H9 (cell line): Measurements from ENCODE around the gene MRPS10. TPM values are rescaled to one million over a fixed set of nuclear protein-coding genes. Genes with fewer than 3 reads are reported as not detected.
A peak's percentile ranks its signal among the peaks of the same experiment; 100 is the strongest.

Experiments used
- DNase-seq: peaks from one replicate; pipeline ENCODE4 v3.0.0-alpha.2; 2017
- H2AFZ ChIP-seq: one replicate; pipeline ENCODE4 v1.6.1; 2013; ENCODE audit warnings: mild to moderate bottlenecking, low read length, control low read depth, moderate library complexity
- H2AK5ac ChIP-seq: 2 replicates; pipeline ENCODE4 v1.6.1; 2013; ENCODE audit warnings: low read length, control low read depth, mixed read lengths; ENCODE audit not compliant: insufficient read length
- H2BK120ac ChIP-seq: one replicate; pipeline ENCODE4 v1.6.1; 2013; ENCODE audit warnings: low read depth, mild to moderate bottlenecking, low read length, control low read depth, inconsistent platforms; ENCODE audit not compliant: poor library complexity, severe bottlenecking
- H2BK12ac ChIP-seq: 2 replicates; pipeline ENCODE4 v1.6.1; 2013; ENCODE audit warnings: low read length, control low read depth, mixed read lengths, low read depth; ENCODE audit not compliant: insufficient read length
- H2BK15ac ChIP-seq: 2 replicates; pipeline ENCODE4 v1.6.1; 2013; ENCODE audit warnings: low read depth, low read length, control low read depth
- H2BK20ac ChIP-seq: one replicate; pipeline ENCODE4 v1.6.1; 2013; ENCODE audit warnings: low read depth, mild to moderate bottlenecking, low read length, control low read depth, inconsistent platforms; ENCODE audit not compliant: poor library complexity, severe bottlenecking
- H2BK5ac ChIP-seq: 2 replicates; pipeline ENCODE4 v1.6.1; 2013; ENCODE audit warnings: low read length, control low read depth, mixed read lengths; ENCODE audit not compliant: insufficient read length
- H3K14ac ChIP-seq: 2 replicates; pipeline ENCODE4 v1.6.1; 2013; ENCODE audit warnings: low read length, control low read depth; ENCODE audit not compliant: insufficient read depth
- H3K18ac ChIP-seq: 2 replicates; pipeline ENCODE4 v1.6.1; 2013; ENCODE audit warnings: low read depth, mild to moderate bottlenecking, mixed read lengths, low read length, control low read depth; ENCODE audit not compliant: insufficient read length
- H3K23ac ChIP-seq: 2 replicates; pipeline ENCODE4 v1.6.1; 2013; ENCODE audit warnings: low read length, control low read depth, mixed read lengths, low read depth; ENCODE audit not compliant: insufficient read length
- H3K23me2 ChIP-seq: 2 replicates; pipeline ENCODE4 v1.6.1; 2013; ENCODE audit warnings: low read depth, mild to moderate bottlenecking, mixed read lengths, low read length, control low read depth; ENCODE audit not compliant: insufficient read length, poor library complexity, severe bottlenecking
- H3K27ac ChIP-seq: 2 replicates; pipeline ENCODE4 v1.5.1; 2013; ENCODE audit warnings: low read length, control low read depth, mixed read lengths, low read depth; ENCODE audit not compliant: insufficient read length
- H3K27me3 ChIP-seq: 2 replicates; pipeline ENCODE4 v1.6.1; 2013; ENCODE audit warnings: low read length, control low read depth, inconsistent platforms; ENCODE audit not compliant: insufficient read depth
- H3K4ac ChIP-seq: 2 replicates; pipeline ENCODE4 v1.6.1; 2013; ENCODE audit warnings: low read depth, mild to moderate bottlenecking, control low read depth, inconsistent platforms, low read length, moderate library complexity
- H3K4me1 ChIP-seq: 2 replicates; pipeline ENCODE4 v1.6.1; 2013; ENCODE audit warnings: low read length, control low read depth, inconsistent platforms; ENCODE audit not compliant: insufficient read depth
- H3K4me2 ChIP-seq: 2 replicates; pipeline ENCODE4 v1.6.1; 2013; ENCODE audit warnings: low read length, control low read depth, mixed read lengths; ENCODE audit not compliant: insufficient read length, insufficient read depth
- H3K56ac ChIP-seq: 2 replicates; pipeline ENCODE4 v1.6.1; 2013; ENCODE audit warnings: low read depth, mild to moderate bottlenecking, mixed read lengths, low read length, control low read depth; ENCODE audit not compliant: insufficient read length
- H3K79me1 ChIP-seq: 2 replicates; pipeline ENCODE4 v1.6.1; 2013; ENCODE audit warnings: low read depth, mild to moderate bottlenecking, moderate library complexity, low read length, control low read depth, inconsistent platforms; ENCODE audit not compliant: insufficient read depth, poor library complexity, severe bottlenecking
- H3K79me2 ChIP-seq: 2 replicates; pipeline ENCODE4 v1.6.1; 2013; ENCODE audit warnings: low read length, control low read depth, inconsistent platforms; ENCODE audit not compliant: insufficient read depth
- H3K9ac ChIP-seq: 2 replicates; pipeline ENCODE4 v1.6.1; 2013; ENCODE audit warnings: low read length, control low read depth, mixed read lengths; ENCODE audit not compliant: insufficient read length; ENCODE audit errors: extremely low read depth
- H3K9me3 ChIP-seq: one replicate; pipeline ENCODE4 v1.6.1; 2013; ENCODE audit warnings: low read depth, low read length, inconsistent platforms; ENCODE audit not compliant: control insufficient read depth
- H3T11ph ChIP-seq: one replicate; pipeline ENCODE4 v1.6.1; 2013; ENCODE audit warnings: mild to moderate bottlenecking, low read length, control low read depth, inconsistent platforms
- H4K20me1 ChIP-seq: one replicate; pipeline ENCODE4 v1.6.1; 2013; ENCODE audit not compliant: control insufficient read depth, insufficient read length, insufficient read depth
- H4K5ac ChIP-seq: 2 replicates; pipeline ENCODE4 v1.6.1; 2013; ENCODE audit warnings: low read depth, mild to moderate bottlenecking, mixed read lengths, low read length, control low read depth; ENCODE audit not compliant: insufficient read length
- H4K8ac ChIP-seq: replicated peaks from 2 replicates; pipeline ENCODE4 v1.6.1; 2013; ENCODE audit warnings: low read length, control low read depth, mixed read lengths, low read depth; ENCODE audit not compliant: insufficient read length
- H4K91ac ChIP-seq: 2 replicates; pipeline ENCODE4 v1.6.1; 2013; ENCODE audit warnings: low read depth, mild to moderate bottlenecking, moderate library complexity, mixed read lengths, low read length, control low read depth; ENCODE audit not compliant: insufficient read length
- H3K27ac Mint-ChIP-seq, 3 experiments: 2 replicates in 2 of 3; 3 replicates in 1 of 3; pipeline ENCODE4 v1.8.0; 2020 to 2021; ENCODE audit warnings: mixed read lengths in 3 of 3, mild to moderate bottlenecking in 1 of 3, moderate library complexity in 1 of 3
- H3K27me3 Mint-ChIP-seq: 2 replicates; pipeline ENCODE4 v1.8.0; 2021; ENCODE audit warnings: low read depth, mild to moderate bottlenecking, moderate library complexity, mixed read lengths
- H3K36me3 Mint-ChIP-seq, 3 experiments: 2 replicates in 2 of 3; 3 replicates in 1 of 3; pipeline ENCODE4 v1.8.0; 2020 to 2021; ENCODE audit warnings: low read depth in 3 of 3, mixed read lengths in 3 of 3; ENCODE audit not compliant: insufficient read depth in 1 of 3
- H3K4me1 Mint-ChIP-seq, 2 experiments: 2 replicates each; pipeline ENCODE4 v1.8.0; 2020; ENCODE audit warnings: mixed read lengths in 2 of 2
- H3K4me3 Mint-ChIP-seq, 2 experiments: 2 replicates in 1 of 2; 3 replicates in 1 of 2; pipeline ENCODE4 v1.8.0; 2020 to 2021; ENCODE audit warnings: mild to moderate bottlenecking in 2 of 2, mixed read lengths in 2 of 2, moderate library complexity in 1 of 2
- H3K9me3 Mint-ChIP-seq, 2 experiments: 2 replicates in 1 of 2; 3 replicates in 1 of 2; pipeline ENCODE4 v1.8.0; 2020; ENCODE audit warnings: mild to moderate bottlenecking in 2 of 2, mixed read lengths in 2 of 2, moderate library complexity in 1 of 2
- WGBS: extraction: QIAGEN DNeasy Blood & Tissue Kit; methylation state at CpG from one replicate; pipeline ENCODE4 v1.1.7; 2013; ENCODE audit warnings: missing lambda C conversion rate, low lambda C conversion rate, mixed read lengths; ENCODE audit not compliant: insufficient read length; ENCODE audit errors: extremely low coverage; 5-methylcytosine and 5-hydroxymethylcytosine counted together
- total RNA-seq: library from RNA; stranded (reverse); gene quantifications from 2 replicates; pipeline ENCODE4 v1.2.1, GENCODE V29; 2021
- TF ChIP-seq, protein P1 (sequence below): fragments of 200-600 bp; sonication (generic); conservative IDR thresholded peaks from 3 replicates; pipeline ENCODE4 v1.8.0; 2021; ENCODE audit warnings: antibody characterized with exemption, mild to moderate bottlenecking

The MRPS10 gene
- total RNA-seq, 1 experiment from 2014 or later: 33.9 TPM

DNA sequence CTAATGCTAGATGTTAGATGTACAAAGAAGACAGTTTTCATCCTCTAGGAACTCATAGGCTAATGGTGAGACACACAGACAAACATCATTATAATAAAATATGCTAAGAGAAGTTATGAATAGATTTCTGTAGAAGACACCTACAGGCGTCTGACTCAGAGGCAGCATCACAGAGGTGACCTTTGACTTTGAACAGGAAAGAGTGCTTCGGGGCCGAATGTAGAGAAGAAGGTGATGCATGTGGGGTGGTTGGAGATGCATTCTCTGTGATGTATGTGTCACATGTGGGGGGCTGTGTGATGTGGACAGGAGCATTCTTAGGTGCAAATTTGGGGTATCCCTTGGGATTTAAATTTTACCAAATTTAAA lies 37.7 kb downstream of the MRPS10 start:
- no CpG with 5 or more reads among the region's 3 CpGs for WGBS
- peak overlapping the region in 1 of 2 experiments; percentile 85; a peak in 2 of 5 replicates for H3K4me3 Mint-ChIP-seq

More for the DNA sequence above, 37.7 kb downstream of the MRPS10 start:
- no peak overlapping the region for H2AK5ac ChIP-seq
- H4K91ac ChIP-seq: no peak overlapping the region
- no peak overlapping the region for H3K4ac ChIP-seq
- no peak overlapping the region for H3K14ac ChIP-seq
- H3K23me2 ChIP-seq: peaks cover 13% of the 10 kb centered on the region
- no peak overlapping the region for H2BK15ac ChIP-seq
- H3K56ac ChIP-seq: no peak overlapping the region
- H4K5ac ChIP-seq: no peak overlapping the region
- no peak overlapping the region for H3K18ac ChIP-seq
- TF ChIP-seq, protein P1, sequence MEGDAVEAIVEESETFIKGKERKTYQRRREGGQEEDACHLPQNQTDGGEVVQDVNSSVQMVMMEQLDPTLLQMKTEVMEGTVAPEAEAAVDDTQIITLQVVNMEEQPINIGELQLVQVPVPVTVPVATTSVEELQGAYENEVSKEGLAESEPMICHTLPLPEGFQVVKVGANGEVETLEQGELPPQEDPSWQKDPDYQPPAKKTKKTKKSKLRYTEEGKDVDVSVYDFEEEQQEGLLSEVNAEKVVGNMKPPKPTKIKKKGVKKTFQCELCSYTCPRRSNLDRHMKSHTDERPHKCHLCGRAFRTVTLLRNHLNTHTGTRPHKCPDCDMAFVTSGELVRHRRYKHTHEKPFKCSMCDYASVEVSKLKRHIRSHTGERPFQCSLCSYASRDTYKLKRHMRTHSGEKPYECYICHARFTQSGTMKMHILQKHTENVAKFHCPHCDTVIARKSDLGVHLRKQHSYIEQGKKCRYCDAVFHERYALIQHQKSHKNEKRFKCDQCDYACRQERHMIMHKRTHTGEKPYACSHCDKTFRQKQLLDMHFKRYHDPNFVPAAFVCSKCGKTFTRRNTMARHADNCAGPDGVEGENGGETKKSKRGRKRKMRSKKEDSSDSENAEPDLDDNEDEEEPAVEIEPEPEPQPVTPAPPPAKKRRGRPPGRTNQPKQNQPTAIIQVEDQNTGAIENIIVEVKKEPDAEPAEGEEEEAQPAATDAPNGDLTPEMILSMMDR: no peak
- H2BK20ac ChIP-seq: no peak overlapping the region
- H3K27me3 Mint-ChIP-seq: peaks cover 2% of the 10 kb centered on the region; the same call in 1 of the 2 replicates
- peak overlapping the region in 2 of 3 experiments; percentile 1 to 52; a peak in 5 of 7 replicates for H3K27ac Mint-ChIP-seq
- H2BK12ac ChIP-seq: no peak overlapping the region
- H3K36me3 Mint-ChIP-seq: peaks cover 6 to 15% (median 7%) of the 10 kb centered on the region in 3 experiments; a peak in 6 of 7 replicates
- H3K4me1 Mint-ChIP-seq: peaks cover 56 to 76% of the 10 kb centered on the region in 2 experiments
- H2AFZ ChIP-seq: no peak overlapping the region
- H3T11ph ChIP-seq: no peak overlapping the region
- no peaks in the 10 kb centered on the region for H3K79me1 ChIP-seq
- no peaks in the 10 kb centered on the region for H4K20me1 ChIP-seq
- no peak overlapping the region for H2BK5ac ChIP-seq
- no peak overlapping the region for H4K8ac ChIP-seq
- H3K4me2 ChIP-seq: no peak overlapping the region
- no peaks in the 10 kb centered on the region for H3K79me2 ChIP-seq
- no peak overlapping the region for H3K23ac ChIP-seq
- no peaks in the 10 kb centered on the region; the same call in 1 of the 2 replicates for H3K27me3 ChIP-seq
- H3K4me1 ChIP-seq: no peaks in the 10 kb centered on the region; the same call in none of the 2 replicates
- no peaks in the 10 kb centered on the region for H3K9me3 ChIP-seq
- H3K9ac ChIP-seq: no peak overlapping the region
- DNase-seq: no peak
- H2BK120ac ChIP-seq: no peak overlapping the region
- no peak overlapping the region for H3K27ac ChIP-seq
- H3K9me3 Mint-ChIP-seq: no peaks in the 10 kb centered on the region; a peak in 1 of 5 replicates
